NCI-H2196 treated with DMSO at 0.1 percent for 48 hours (cell line): ENCODE results near the gene CRISPLD2.
"Not testable (repeated sequence)": the region's sequence is repeated elsewhere in the genome, so short reads cannot be mapped to it uniquely, and the experiment has no call there.

Source experiments
- DNase-seq: peaks from one replicate; lab custom pipeline; 2025; ENCODE audit not compliant: unreplicated experiment; lab: John Stamatoyannopoulos, UW

CRISPLD2 gene

DNA sequence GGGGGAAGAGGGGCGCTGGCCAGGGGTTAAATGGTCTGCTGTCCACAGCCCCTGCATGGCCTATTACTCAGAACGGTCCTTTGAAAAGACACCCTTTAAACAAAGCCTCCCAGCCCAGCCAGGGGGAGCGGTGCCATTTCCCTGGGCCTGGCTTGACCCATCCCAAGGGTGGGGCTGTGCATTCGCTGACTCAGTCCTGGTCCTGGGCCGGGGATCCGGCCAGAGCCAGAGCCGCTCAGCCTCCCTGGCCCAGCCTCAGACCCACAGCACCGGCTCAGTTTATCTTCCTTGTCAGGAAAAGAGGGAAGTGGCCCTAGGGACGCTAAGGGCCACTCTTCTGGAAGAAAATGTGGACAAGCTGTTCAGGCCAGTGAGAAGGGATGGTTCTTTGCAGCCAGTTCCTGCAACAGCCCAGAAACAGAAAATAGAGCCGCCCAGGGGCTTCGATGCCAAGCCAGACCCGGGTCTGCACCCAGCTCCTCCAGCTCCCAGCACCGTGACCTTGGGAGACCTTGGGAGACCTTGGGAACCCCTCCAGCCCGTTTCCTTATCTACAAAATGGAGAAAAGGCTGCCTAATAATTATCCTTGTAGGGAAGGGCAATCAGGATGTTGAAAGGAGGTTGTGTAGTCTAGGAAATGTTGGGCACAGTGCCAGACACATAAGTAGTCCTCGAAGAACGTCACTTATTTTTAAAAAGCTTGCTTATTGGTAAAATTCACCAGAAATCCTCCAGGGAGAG, 109.1 kb downstream of the CRISPLD2 start:
- no peak for DNase-seq

DNA sequence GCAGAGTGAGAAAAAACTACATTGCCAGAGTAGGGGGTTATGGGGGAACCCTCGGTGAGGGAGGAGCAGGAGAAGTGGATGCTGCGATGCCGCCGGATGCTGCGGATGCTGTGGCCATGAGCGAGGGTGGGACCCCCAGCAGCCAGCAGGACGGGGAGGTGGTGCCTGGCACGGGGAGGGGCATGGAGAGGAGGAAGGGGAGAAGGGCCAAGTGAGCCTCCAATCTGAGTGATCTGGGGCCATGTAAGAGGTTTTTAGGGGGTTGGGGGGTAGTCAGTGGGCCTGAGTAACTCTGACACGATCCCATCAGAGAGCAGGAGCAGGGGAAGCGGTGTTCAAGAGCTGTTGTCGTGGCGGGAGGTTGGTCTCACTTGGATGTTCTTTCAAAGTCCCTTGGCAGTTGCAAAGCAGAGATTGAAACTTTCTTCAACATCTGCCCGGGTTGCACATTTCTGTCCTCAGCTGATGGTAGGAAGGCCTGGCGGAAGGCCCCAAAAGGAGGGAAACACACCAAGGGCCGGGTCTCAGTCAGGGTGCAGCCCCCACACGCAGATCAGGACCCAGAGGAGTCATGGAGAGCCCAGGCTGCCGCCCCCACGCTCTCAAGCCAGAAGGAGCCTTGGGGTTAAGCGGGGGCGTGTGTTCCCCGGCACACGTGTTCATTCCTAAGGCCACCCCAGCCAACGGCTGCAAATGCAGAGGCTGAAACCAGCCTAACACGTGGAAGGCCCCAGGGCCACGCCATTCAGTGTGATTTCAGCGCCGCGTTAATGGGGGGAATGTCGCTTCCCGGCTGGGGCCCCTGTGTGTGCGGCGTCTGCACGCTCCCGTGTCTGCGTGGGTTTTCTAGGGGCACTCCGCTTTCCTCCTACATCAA, 109.9 kb downstream of the CRISPLD2 start:
- no peak for DNase-seq

DNA sequence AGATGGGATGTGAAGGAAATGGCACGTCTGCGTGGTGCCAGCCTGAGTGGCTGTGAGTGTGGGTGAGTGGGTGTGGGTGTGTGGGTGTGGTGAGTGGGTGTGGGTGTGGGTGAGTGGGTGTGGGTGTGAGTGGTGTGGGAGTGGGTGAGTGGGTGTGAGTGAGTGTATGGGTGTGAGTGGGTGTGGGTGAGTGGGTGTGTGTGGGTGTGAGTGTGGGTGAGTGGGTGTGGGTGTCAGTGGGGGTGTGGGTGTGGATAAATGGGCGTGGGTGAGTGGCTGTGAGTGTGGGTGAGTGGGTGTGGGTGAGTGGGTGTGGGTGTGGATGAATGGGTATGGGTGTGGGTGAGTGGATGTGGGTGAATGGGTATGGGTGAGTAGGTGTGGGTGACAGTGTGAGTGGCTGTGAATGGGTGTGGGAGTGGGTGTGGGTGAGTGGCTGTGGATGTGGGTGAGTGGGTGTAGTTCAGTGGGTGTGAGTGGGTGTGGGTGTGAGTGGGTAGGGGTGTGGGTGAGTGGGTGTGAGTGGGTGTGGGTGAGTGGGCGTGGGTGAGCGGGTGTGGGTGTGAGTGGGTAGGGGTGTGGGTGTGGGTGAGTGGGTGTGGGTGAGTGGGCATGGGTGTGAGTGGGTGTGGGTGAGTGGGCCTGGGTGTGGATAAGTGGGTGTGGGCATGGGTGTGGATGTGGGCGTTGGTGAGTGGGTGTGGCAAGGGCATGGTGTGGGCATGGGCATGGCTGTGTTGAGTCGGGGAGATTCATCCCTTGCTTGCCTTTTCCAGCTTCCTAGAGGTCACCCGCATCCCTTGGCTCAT, 110.7 kb downstream of the CRISPLD2 start:
- no peak for DNase-seq

DNA sequence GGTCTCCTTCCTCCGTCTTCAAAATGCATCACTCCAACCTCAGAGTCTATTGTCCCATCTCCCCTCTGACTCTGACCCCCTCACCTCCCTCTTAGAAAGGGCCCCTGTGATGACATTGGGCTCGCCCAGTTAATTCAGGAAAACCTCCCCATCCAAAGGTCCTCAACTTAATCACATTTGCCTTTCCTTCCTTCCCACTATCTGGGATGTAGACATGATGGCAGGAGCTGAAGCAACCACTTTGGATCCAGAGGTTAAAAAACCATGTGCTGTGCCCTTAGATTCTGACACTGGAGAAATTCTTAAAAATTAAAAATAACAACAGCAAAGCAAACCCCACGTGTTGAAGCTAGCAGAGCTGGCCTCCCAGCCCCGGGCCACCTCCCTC, 111.3 kb downstream of the CRISPLD2 start:
- no peak for DNase-seq

DNA sequence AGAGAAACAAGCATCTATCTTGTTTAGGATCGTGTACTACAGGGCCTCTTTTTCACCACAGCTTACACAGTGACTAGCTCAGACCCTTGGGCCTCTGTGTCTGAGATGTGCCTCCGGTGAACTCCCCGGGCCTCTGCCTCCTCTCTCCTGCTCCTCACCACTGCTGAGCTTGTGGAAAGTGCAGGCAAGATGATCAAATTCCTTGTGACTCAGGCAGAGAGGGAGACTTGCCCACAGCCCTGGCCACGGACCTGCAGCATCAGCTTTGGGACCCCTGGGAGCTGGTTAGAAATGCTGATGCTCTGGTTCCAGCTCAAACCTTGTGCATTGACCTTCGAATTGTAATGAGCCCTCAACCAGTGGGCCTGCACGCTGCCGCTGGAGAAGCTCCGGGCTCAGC, 111.7 kb downstream of the CRISPLD2 start:
- DNase-seq = no peak

DNA sequence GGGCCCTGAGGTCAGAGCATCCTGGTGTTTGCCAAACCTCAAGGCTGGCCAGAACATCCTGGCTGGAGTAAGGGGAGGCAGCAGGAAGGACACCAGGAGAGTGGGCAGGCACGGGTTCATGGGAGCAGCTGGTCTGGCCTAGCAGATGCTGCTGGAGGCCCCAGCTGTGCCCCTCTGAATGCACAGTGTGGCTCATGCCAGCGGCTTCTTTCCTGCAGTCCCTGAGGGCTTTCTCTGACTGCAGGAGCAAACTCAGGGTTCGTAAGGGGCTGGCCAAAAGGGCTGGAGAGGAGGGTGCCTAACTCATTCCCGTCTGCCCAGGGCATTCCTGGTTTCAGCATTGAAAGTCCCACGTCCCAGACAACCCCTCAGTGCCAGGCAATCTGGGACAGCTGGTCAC, 112.9 kb downstream of the CRISPLD2 start:
- no peak for DNase-seq

DNA sequence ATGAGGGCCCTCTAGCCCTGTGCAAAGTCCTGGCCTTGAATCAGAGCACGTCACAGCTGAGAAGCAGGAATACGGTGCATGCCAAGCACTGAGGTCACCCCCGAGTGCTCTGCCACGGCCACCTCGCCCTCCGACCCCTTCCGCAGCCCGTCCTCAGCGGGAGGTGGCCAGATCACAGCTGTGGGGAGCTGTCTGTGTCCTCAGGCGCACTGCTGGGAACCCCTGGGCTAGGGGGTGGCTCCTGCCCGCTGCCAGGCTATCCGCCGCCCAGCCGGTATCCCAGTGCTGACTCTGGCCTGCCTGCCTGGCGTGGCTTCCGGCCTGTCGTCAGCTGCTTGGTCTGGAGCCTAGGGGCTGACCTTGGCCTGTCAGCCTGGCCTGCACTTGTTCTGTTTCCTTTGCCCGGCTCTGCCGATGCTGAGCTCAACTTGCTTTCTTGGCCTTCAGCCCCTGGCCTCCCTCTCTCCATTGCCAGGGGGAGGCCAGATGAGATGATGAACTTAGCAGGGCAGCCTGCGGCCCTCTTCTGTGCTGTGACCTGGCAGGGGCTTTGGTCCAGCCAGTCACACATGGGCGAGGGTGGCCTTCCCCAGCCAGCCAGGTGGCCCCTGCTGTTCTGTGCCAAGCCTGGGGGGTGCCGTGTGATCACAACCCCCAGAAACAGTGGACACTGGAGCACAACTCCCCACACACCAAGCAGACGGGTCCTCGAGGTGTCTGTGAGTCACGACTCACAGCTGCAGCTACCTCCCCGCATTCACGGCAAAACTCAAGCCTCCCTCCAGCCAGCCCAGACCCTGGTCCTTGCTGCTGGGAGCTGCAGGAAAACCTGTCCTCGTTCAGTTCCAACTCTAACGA, 114.2 kb downstream of the CRISPLD2 start:
- DNase-seq = no peak

DNA sequence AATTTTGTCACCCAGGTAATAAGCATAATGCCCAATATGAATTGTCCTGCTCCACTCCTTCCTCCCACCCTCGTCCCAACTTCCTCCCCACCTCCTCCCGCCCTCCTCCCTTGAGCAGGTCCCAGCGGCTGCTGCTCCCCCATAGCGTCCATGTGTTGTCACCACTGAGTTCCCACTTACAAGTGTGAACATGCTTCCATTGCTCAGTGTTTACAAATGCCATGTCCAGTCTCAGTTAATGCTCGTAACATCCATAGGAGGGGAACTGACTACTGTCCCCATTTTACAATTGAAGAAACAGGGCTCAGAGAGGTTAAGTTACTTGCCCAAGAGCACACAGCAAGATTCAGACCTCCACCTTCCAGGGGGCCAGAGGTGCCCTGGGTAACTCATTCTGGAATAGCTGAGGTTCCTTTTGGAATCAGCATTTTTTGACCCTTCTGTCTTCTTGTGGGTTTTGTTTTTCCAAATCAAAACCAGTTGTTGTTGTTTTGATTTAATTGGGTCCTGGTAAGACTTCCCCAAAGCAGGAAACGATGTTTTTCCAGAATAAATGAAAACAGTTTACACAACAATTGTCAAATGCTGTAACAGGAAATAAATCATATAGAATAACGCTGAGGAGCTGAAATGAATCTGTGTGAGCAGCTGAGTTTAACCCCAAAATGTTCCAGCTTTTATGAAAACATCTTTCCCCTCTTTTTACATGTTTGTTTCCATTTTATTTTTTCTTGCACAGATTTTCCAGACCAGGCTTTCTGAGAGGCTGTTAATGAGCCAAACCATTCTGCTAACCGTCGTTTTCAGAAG, 117.6 kb downstream of the CRISPLD2 start:
- no peak for DNase-seq

DNA sequence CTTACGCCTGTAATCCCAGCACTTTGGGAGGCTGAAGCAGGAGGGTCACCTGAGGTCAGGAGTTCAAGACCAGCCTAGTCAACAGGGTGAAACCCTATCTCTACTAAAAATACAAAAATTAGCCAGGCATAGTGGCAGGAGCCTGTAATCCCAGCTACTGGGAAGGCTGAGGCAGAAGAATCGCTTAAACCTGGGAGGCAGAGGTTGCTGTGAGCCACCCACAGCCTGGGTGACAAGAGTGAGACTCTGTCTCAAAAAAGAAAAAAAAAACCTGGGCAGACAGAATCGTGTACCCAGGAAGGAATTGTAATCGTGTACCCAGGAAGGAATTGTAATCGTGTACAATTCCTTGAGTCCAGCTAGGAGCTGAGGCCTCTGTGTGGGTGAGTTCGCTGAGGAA, 118.8 kb downstream of the CRISPLD2 start:
- DNase-seq = not testable (repeated sequence)

DNA sequence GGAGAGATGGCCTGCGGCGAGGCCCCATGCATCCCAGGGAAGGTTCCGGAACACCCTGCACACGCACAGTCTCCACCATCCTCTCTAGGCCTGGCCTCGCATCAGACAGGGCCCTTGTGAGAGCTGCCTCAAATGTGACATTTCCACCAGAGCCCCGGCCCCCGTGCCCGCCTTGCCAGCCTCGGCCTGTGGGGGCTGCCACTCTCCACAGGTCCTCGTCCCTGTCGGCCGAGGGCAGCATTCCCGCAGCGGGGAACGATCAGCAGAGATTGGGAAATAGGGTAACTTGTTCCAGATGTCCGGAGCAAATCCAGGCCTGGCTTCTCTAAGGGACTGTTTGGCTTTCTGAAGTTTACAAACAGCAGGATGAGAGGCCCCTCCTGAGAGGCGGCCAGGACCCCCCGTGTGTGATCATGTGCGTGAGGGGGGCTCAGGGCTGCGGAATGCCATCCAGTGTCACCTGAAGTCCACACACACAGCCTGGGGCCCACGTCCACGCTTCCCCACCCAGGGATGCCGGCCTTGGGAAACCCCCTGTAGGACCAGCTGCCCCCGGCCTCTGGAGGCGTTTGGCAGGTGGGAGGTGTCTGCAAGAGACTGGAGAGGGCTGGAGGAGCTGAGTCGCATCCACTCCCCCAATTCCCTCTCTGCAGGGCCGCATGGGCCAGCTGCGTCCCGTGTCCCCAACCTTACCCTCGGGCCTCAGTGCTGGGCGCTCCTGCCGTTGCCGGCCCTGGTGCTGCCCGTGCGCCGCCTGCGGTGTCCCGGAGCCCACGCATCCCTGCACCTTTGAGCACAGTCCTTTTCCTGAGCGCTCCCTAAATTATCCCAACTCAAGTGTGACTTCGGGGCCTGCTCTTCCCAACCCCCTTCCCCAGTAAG, 121.1 kb downstream of the CRISPLD2 start:
- DNase-seq = no peak

DNA sequence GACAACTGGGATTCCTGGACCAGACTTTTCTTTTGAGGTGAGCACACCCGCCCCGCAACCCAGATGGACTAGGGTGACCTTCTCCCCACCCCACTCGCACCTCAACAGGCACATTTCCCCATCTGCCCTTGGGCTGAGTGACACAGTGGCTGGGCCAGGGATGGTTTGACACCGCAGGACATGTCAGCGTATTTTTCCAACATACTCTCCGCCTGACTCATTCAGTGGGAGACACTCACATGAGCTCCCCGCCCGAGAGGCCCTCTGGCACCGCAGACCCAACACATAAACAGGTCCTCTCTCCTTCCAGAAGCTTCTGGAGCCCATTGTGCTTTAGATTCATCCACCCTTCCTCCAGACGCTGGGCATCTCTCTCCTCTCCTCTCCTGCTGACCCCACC, 122.1 kb downstream of the CRISPLD2 start:
- DNase-seq = no peak

DNA sequence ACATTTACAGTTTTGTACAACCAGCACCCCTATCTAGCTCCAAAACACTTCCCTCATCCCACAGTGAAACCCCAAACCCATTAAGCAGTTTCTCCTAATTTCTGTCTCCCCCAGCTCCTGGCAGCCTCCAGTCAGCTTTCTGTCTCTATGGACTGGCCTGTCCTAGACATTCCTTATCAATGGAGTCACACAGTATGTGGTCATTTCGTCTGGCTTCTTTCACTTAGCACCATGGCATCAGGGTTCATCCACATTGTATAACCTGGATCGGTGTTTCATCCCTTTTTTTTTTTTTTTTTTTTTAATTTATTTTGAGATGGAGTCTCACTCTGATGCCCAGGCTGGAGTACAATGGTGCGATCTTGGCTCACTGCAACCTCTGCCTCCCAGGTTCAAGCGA, 123.0 kb downstream of the CRISPLD2 start:
- DNase-seq = no peak

DNA sequence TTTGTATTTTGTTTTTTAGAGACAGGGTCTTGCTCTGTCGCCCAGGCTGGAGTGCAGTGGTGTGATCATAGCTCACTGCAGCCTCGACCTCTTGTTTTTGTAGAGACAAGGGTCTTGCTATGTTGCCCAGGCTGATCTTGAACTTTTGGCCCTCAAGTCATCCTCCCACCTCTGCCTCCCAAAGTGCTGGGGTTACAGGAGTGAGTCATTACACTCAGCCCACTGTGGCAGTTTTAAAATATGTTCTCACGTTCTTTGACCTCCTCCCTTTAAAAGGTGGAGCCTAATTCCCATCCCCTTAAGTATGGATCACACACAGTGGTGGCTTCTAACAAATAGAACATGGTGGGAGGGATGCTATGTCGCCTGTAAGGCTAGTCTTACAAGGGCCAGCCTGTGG, 123.8 kb downstream of the CRISPLD2 start:
- no peak for DNase-seq

DNA sequence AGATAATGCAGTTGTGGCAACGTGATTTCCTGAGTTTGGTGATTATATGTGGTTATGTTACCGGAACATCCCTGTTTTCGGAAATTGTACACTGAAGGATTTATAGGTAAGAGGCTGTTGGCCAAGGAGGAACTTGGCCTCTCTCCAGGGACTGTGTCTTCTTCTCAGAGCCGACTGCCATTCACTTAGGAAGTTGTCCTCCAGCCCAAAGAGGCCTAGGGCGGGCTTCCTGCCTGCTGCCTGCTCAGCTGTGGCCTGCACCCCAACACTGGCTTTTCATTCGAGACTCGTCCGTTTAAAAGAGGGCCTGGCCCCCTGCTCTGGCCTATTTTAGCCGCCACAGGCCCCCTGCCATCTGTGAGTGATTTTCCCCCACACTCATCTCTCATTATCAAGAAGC, 127.2 kb downstream of the CRISPLD2 start:
- DNase-seq = no peak

DNA sequence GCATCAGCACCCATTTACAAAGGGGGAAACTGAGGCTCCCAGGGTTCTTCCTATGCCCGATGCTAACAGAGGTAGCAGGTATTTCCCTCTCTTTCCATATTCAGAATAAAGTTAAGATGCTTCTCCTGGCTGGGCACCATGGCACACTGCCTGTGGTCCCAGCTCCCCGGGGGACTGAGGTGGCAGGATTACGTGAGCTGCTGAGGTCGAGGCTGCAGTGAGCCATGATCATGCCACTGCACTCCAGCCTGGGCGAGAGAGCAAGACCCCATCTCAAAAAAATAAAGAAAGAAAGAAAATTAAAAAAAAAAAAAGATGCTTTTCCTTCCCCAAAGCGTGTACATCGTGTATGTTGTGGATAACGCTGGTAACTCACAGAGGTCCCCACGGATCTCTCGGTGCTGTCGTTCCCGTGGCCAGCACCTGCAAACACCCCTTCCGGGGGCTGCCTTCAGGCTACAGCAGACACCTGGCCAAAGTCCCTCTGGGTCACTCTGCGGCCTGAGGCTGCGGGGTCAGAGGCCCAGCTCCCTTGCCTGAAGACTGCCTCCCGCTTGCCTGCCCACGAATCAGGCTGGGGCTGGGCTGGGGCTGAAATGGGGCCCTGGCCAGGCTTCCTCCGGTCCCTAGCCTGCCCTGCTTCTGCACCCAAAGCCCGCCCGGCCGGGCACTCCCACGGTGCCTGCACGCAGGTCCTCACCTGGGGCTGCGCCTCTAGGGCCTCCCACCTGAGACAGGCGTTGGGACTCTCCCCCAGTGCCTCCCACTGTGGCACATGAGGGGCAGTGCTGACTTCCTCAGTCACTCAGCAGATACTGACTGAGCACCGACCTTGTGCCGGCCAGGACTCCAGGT, 128.4 kb downstream of the CRISPLD2 start:
- DNase-seq = no peak

DNA sequence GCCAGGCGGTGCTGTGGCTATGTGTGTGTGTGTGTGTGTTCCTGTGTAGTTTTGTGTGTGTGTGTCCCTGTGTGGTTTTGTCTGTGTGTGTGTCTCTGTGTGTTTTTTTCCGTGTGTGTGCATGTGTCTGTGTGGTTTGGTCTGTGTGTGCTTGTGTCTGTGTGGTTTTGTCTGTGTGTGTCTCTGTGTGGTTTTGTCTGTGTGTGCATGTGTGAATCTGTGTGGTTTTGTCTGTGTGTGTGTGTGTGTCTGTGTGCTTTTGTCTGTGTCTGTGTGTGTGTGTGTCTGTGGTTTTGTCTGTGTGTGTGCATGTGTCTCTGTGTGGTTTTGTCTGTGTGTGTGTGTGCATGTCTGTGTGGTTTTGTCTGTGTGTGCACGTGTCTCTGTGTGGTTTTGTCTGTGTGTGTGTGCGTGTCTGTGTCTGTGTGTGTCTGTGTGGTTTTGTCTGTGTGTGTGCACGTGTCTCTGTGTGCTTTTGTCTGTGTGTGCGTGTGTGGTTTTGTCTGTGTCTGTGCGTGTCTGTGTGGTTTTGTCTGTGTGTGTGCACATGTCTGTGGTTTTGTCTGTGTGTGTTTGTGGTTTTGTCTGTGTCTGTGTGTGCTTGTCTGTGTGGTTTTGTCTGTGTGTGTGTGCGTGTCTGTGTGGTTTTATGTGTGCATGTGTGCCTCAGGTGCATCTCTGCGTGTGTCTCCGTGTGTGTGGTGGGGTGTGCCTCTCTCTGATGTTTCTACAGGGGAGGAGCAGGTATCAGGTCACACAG, 129.2 kb downstream of the CRISPLD2 start:
- no peak for DNase-seq

DNA sequence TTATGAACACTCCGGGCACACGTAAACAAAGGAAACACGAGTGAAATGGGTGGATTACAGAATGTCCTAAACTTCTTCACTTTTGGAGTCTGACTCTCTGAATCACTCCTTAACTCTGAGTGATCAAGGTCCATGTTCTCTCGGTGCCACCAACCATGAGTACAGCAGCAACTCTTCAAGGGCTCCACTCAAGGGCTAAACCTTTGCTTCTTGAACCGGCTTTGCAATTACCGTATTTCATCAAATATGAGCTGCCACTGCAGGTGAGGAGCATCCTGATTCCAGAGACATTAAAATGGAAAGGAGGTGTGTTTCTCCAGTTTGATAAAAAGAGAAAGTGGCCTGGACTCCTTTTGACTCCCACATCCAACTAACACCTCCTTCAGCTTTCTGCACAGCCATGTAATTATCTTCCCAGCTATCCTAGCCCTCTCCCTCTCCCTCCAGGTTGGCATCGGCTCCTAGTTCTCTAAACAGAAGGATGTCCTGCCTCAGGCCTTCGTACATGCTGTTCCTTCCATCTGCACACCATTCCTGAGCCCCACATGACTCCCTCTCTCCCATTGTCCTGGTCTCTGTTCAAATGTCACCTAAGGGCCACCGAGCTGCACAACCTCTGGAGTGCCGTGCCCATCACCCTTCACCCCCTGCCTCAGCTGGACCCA, 130.1 kb downstream of the CRISPLD2 start:
- no peak for DNase-seq
